CD4-positive, alpha-beta memory T cell (primary cell): ENCODE measurements around the gene LRRC55. TPM values are rescaled to one million over a fixed set of nuclear protein-coding genes. Genes with fewer than 3 reads are reported as not detected.

ENCODE experiments used
- CTCF ChIA-PET: fragments of 350-600 bp; sonication (Branson Sonifier 250); formaldehyde crosslinking; loops from one replicate; lab custom pipeline; 2021; ENCODE audit warnings: inconsistent platforms; ENCODE audit not compliant: partially characterized antibody; lab: Charles Lee
- POLR2A ChIA-PET: fragments of 350-600 bp; sonication (Branson Sonifier 250); formaldehyde crosslinking; loops from one replicate; lab custom pipeline; 2021; ENCODE audit not compliant: partially characterized antibody; lab: Charles Lee
- DNase-seq, 5 donors: peaks; one replicate each; pipeline versions ENCODE4 v3.0.0 to v3.0.0-alpha.2; 2020 to 2022; ENCODE audit warnings: mixed read lengths in 1 of 5
- H3K27ac ChIP-seq: one replicate; pipeline ENCODE4 v1.7.0; 2013; ENCODE audit warnings: low read depth, low read length
- H3K27me3 ChIP-seq: 2 replicates; pipeline ENCODE4 v1.7.0; 2013; ENCODE audit warnings: mild to moderate bottlenecking, low read length, moderate library complexity; ENCODE audit not compliant: insufficient read depth
- H3K36me3 ChIP-seq: 2 replicates; pipeline ENCODE4 v1.7.0; 2013; ENCODE audit warnings: mild to moderate bottlenecking, low read length, moderate library complexity; ENCODE audit not compliant: insufficient read depth
- H3K4me1 ChIP-seq: 2 replicates; pipeline ENCODE4 v1.7.0; 2013; ENCODE audit warnings: mild to moderate bottlenecking, low read length, moderate library complexity; ENCODE audit not compliant: insufficient read depth
- H3K4me3 ChIP-seq, 2 donors: one replicate each; pipeline ENCODE4 v1.7.0; 2013; ENCODE audit warnings: low read length in 2 of 2, mild to moderate bottlenecking in 1 of 2
- H3K9me3 ChIP-seq, 2 donors: one replicate each; pipeline ENCODE4 v1.7.0; 2013; ENCODE audit warnings: low read length in 2 of 2, control low read depth in 1 of 2; ENCODE audit not compliant: control insufficient read depth in 1 of 2
- H3K27ac Mint-ChIP-seq, 7 donors: one replicate each; pipeline ENCODE4 v1.8.0; 2020 to 2021; ENCODE audit warnings: mixed read lengths in 7 of 7, mild to moderate bottlenecking in 6 of 7, inconsistent platforms in 3 of 7, moderate library complexity in 3 of 7
- H3K27me3 Mint-ChIP-seq, 2 donors: one replicate each; pipeline ENCODE4 v1.8.0; 2020 to 2021; ENCODE audit warnings: mixed read lengths in 2 of 2
- H3K36me3 Mint-ChIP-seq, 2 donors: one replicate each; pipeline ENCODE4 v1.8.0; 2020 to 2021; ENCODE audit warnings: mixed read lengths in 2 of 2, inconsistent platforms in 1 of 2, mild to moderate bottlenecking in 1 of 2
- H3K4me1 Mint-ChIP-seq, 4 donors: one replicate each; pipeline ENCODE4 v1.8.0; 2020 to 2021; ENCODE audit warnings: mixed read lengths in 4 of 4, mild to moderate bottlenecking in 1 of 4
- H3K4me3 Mint-ChIP-seq, 8 donors: one replicate each; pipeline ENCODE4 v1.8.0; 2020 to 2021; ENCODE audit warnings: mixed read lengths in 8 of 8, mild to moderate bottlenecking in 7 of 8, moderate library complexity in 6 of 8, inconsistent platforms in 3 of 8
- H3K9me3 Mint-ChIP-seq, 8 donors: one replicate each; pipeline ENCODE4 v1.8.0; 2020 to 2021; ENCODE audit warnings: mixed read lengths in 8 of 8, mild to moderate bottlenecking in 5 of 8, inconsistent platforms in 3 of 8, moderate library complexity in 1 of 8
- intact Hi-C: fragments of 100-400 bp; cut with micrococcal nuclease; formaldehyde crosslinking; loops from one replicate; pipeline ENCODE4 v1.15.1; 2023
- polyA plus RNA-seq, 2 donors: library from polyadenylated mRNA; unstranded; fragments of 300-500 nt; fragmentation: Illumina TruSeq; gene quantifications; one replicate each; pipeline ENCODE4 v1.2.3, GENCODE V29; 2021
- total RNA-seq, 2 experiments: library from RNA; stranded (reverse); gene quantifications; one replicate each; pipeline ENCODE4 v1.2.3, GENCODE V29; 2021

LRRC55 gene, protein sequence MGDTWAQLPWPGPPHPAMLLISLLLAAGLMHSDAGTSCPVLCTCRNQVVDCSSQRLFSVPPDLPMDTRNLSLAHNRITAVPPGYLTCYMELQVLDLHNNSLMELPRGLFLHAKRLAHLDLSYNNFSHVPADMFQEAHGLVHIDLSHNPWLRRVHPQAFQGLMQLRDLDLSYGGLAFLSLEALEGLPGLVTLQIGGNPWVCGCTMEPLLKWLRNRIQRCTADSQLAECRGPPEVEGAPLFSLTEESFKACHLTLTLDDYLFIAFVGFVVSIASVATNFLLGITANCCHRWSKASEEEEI
- total RNA-seq: not detected
- not detected for polyA plus RNA-seq

DNA sequence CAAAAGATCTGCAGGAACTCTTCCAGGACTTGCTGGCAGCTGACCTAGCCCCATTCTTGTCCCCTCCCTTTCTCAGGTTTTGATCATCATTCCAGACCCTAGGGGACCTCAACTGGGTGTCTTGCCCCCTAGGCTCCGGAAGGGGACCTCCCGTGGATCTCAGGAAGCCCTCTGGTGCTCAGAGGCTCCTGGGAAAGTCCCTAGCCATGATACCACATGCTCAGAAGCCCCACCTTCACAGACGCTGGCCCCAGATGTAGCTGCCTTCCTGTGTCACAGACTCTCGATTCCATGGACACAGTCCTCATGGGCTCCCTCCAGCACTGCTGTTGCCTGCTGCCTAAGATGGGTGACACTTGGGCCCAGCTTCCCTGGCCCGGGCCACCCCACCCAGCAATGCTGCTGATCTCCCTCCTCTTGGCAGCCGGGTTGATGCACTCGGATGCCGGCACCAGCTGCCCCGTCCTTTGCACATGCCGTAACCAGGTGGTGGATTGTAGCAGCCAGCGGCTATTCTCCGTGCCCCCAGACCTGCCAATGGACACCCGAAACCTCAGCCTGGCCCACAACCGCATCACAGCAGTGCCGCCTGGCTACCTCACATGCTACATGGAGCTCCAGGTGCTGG, at the start of gene LRRC55:
TSS of gene LRRC55 (plus strand) at position 276 of the 628 bp plus-strand sequence. CDS start at position 346, 70 bp downstream.
- Histone ChIP-seq H3K4me3 (no peak within 1 kb of the TSS), H3K27me3 (peaks cover 5% of the 10 kb centered on the region), H3K9me3 (no peaks in the 10 kb centered on the region), H3K4me1 (no peaks in the 10 kb centered on the region), H3K27ac (no peak within 1 kb of the TSS), H3K36me3 (no peaks in the 10 kb centered on the region)
- DNase-seq: no peak
- POLR2A ChIA-PET: no interaction called here
- Mint-ChIP-seq H3K9me3 (peaks cover 0 to 4% (median 0%) of the 10 kb centered on the region in 8 donors), H3K27ac (no peak within 1 kb of the TSS), H3K4me3 (no peak within 1 kb of the TSS), H3K4me1 (peaks cover 0 to 3% (median 0%) of the 10 kb centered on the region in 4 donors), H3K27me3 (peaks cover 17 to 26% of the 10 kb centered on the region in 2 donors), H3K36me3 (no peaks in the 10 kb centered on the region)
- intact Hi-C loops: no loop called here
- CTCF ChIA-PET: interaction anchor here (0.9 kb wide), 1 partner anchor 35 kb away, joined by 3 read pairs; no protein-coding TSS in a partner anchor

DNA sequence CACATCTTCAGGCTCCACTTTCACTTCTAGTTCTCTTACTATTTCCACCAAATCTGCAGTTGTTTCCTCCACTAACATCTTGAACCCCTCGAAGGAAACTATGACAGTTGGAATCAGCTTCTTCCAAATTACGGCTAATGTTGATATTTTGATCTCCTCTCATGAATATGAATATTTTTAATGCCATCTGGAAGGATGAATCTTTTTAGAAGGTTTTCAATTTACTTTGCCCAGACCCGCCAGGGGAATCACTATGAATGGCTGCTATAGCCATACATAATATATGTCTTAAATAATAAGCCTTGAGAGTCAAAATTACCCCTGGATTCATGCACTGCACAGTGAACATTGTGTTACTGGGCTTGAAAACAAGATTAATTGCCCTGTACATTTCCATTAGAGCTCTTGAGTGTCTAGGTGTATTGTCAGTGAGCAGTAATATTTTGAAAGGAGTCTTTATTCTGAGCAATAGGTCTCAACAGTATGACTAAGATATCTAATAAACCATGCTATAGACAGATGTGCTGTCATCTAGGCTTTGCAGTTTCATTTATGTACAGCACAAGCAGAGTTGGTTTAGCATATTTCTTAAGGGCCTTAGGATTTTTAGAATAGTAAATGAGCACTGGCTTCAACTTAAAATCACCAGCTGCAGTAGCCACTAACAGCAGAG, 48.3 kb upstream of the LRRC55 start:
- H3K4me1 Mint-ChIP-seq: no peaks in the 10 kb centered on the region

DNA sequence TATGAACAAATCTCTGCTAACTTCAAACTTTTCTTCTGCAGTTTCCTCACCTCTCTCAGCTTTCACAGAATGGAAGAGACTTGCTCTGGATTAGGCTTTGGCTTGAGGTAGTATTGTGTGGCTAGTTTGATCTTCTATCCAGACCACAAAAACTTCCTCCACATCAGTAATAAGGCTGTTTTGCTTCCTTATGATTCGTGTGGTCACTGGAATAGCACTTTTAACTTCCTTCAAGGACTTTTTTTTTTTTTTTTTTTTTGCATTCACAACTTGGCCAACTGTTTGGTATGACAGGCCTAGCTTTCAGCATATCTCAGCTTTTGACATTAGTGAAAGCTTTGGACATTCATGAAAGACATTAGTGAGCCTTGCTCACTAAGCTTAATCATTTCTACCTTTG, 47.5 kb upstream of the LRRC55 start:
- ChIA-PET POLR2A (no interaction called here), CTCF (no interaction called here)
- H3K9me3 Mint-ChIP-seq: peaks cover 0 to 4% (median 0%) of the 10 kb centered on the region in 8 donors

More for the DNA sequence above, 48.3 kb upstream of the LRRC55 start:
- Histone ChIP-seq H3K4me1 (no peaks in the 10 kb centered on the region), H3K36me3 (no peaks in the 10 kb centered on the region), H3K27ac (no peak overlapping the region), H3K9me3 (no peaks in the 10 kb centered on the region), H3K4me3 (no peak overlapping the region), H3K27me3 (no peaks in the 10 kb centered on the region)
- no peak overlapping the region for H3K27ac Mint-ChIP-seq
- H3K36me3 Mint-ChIP-seq: no peaks in the 10 kb centered on the region
- H3K9me3 Mint-ChIP-seq: peaks cover 0 to 4% (median 0%) of the 10 kb centered on the region in 8 donors
- ChIA-PET POLR2A (no interaction called here), CTCF (no interaction called here)
- DNase-seq: no peak
- intact Hi-C loops: no loop called here
- peaks cover 2 to 12% of the 10 kb centered on the region in 2 donors for H3K27me3 Mint-ChIP-seq
- H3K4me3 Mint-ChIP-seq: no peak overlapping the region

DNA sequence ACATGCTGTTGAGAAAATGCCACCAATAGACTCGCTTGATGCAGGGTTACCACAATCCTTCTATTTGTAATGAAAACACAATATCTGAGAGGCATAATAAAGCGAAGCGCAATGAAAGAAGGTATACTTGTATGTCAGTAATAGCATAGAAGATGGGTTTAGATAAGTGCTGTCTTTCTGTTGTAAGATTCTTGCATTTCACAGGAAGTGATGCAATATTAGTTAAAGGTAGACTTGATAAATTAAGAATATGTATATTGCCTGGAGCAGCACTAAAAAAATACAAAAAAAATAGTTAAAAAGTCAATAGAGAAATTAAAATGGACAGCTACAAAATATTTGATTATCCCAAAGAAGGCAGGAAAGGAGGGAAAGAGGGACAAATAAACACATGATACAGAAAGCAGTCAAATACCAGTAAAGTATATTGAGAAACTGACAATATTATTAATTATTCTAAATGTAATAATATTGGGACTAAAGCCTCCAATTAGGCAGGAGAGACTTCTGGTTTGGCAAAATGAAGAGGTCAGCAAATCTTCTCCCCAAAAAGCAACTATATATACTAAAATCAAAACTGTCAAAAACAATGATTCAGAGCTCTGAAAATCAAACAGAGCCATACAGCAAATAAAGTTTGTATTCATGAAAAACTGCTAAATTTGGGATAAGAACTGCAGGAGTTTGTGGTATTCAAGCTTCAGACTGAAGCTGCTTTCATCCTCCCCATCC, 46.6 kb upstream of the LRRC55 start:
- H3K27me3 Mint-ChIP-seq: peaks cover 2 to 12% of the 10 kb centered on the region in 2 donors
- H3K27me3 ChIP-seq: no peaks in the 10 kb centered on the region

More for the DNA sequence above, 47.5 kb upstream of the LRRC55 start:
- Histone ChIP-seq H3K9me3 (no peaks in the 10 kb centered on the region), H3K4me3 (no peak overlapping the region), H3K27ac (no peak overlapping the region), H3K4me1 (no peaks in the 10 kb centered on the region), H3K27me3 (no peaks in the 10 kb centered on the region), H3K36me3 (no peaks in the 10 kb centered on the region)
- no peak overlapping the region for H3K4me3 Mint-ChIP-seq
- peaks cover 2 to 12% of the 10 kb centered on the region in 2 donors for H3K27me3 Mint-ChIP-seq
- no peak overlapping the region for H3K27ac Mint-ChIP-seq
- intact Hi-C loops: no loop called here
- H3K4me1 Mint-ChIP-seq: no peaks in the 10 kb centered on the region
- DNase-seq: no peak
- no peaks in the 10 kb centered on the region for H3K36me3 Mint-ChIP-seq

DNA sequence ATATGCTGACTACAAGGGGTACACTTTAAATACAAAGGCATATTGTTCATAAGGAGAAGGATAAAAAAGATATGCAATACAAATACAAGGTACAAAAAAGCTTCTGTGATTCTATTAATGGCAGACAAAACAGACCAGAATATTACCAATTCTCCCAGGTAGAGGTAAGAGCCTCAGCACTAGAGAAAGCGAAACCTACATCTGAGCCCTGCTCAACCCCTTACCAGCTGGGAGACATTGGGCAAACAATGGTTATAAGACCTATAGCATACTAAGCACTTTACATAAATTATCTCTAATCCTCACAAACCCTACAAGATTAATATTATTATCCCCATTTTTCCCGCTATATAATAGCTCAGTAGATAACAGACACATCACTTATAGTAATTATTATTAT, 41.2 kb upstream of the LRRC55 start:
- H3K4me3 Mint-ChIP-seq: no peak overlapping the region
- H3K36me3 ChIP-seq: no peaks in the 10 kb centered on the region
- CTCF ChIA-PET: no interaction called here

More for the DNA sequence above, 46.6 kb upstream of the LRRC55 start:
- peaks cover 0 to 4% (median 0%) of the 10 kb centered on the region in 8 donors for H3K9me3 Mint-ChIP-seq
- H3K4me3 Mint-ChIP-seq: no peak overlapping the region
- Histone ChIP-seq H3K27ac (no peak overlapping the region), H3K4me3 (no peak overlapping the region), H3K4me1 (no peaks in the 10 kb centered on the region), H3K9me3 (no peaks in the 10 kb centered on the region), H3K36me3 (no peaks in the 10 kb centered on the region)
- H3K36me3 Mint-ChIP-seq: no peaks in the 10 kb centered on the region
- ChIA-PET CTCF (no interaction called here), POLR2A (no interaction called here)
- DNase-seq: no peak
- intact Hi-C loops: no loop called here
- H3K4me1 Mint-ChIP-seq: no peaks in the 10 kb centered on the region
- no peak overlapping the region for H3K27ac Mint-ChIP-seq

DNA sequence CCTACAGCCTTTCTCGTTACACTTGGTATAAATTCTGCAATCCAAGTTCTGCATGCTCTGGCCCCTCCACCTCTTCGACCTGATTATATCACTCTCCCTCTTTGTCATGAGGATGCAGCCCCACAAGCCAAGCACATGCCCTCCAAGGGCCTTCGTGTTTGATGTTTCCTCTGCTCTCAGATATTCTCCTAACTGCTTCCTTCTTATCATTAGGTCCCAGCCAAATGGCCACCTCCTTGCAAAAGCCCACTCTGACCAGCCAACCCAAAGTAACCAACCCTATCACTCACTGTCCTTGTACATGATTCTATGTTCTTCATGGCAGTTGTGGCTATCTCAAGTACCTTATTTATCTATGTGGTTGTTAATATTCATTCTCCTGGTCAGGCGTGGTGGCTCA, 38.3 kb upstream of the LRRC55 start:
- Mint-ChIP-seq H3K4me3 (no peak overlapping the region), H3K27me3 (peaks cover 4 to 7% of the 10 kb centered on the region in 2 donors), H3K4me1 (no peaks in the 10 kb centered on the region), H3K27ac (no peak overlapping the region), H3K9me3 (peaks cover 0 to 6% (median 0%) of the 10 kb centered on the region in 8 donors), H3K36me3 (no peaks in the 10 kb centered on the region)
- Histone ChIP-seq H3K4me3 (no peak overlapping the region), H3K27me3 (no peaks in the 10 kb centered on the region), H3K27ac (no peak overlapping the region), H3K4me1 (no peaks in the 10 kb centered on the region), H3K36me3 (no peaks in the 10 kb centered on the region), H3K9me3 (no peaks in the 10 kb centered on the region)
- intact Hi-C loops: no loop called here
- no peak for DNase-seq
- CTCF ChIA-PET: no interaction called here
- POLR2A ChIA-PET: no interaction called here

More for the DNA sequence above, 41.2 kb upstream of the LRRC55 start:
- H3K4me1 ChIP-seq: no peaks in the 10 kb centered on the region
- DNase-seq: no peak
- no peaks in the 10 kb centered on the region for H3K36me3 Mint-ChIP-seq
- no peaks in the 10 kb centered on the region for H3K9me3 ChIP-seq
- no peak overlapping the region for H3K4me3 ChIP-seq
- intact Hi-C loops: no loop called here
- POLR2A ChIA-PET: no interaction called here
- H3K4me1 Mint-ChIP-seq: no peaks in the 10 kb centered on the region
- H3K27ac ChIP-seq: no peak overlapping the region
- peaks cover 2 to 7% of the 10 kb centered on the region in 2 donors for H3K27me3 Mint-ChIP-seq
- H3K27ac Mint-ChIP-seq: no peak overlapping the region
- H3K9me3 Mint-ChIP-seq: peaks cover 0 to 7% (median 0%) of the 10 kb centered on the region in 8 donors
- no peaks in the 10 kb centered on the region for H3K27me3 ChIP-seq
